GM12878 (cell line): ENCODE measurements around the gene AANAT. TPM values are rescaled to one million over a fixed set of nuclear protein-coding genes. Genes with fewer than 3 reads are reported as not detected.

Experiments used
- ATF2 ChIP-seq: IDR thresholded peaks from 2 replicates; pipeline ENCODE4 v1.6.1; 2012; ENCODE audit warnings: low read length, inconsistent platforms
- BCL3 ChIP-seq: IDR thresholded peaks from 2 replicates; pipeline ENCODE4 v1.6.1; 2011; ENCODE audit warnings: borderline replicate concordance, low read depth, mild to moderate bottlenecking, moderate library complexity, low read length; ENCODE audit not compliant: insufficient read depth, poor library complexity, severe bottlenecking
- CBX3 ChIP-seq: fragments of 200-600 bp; sonication (generic); IDR thresholded peaks from 2 replicates; pipeline ENCODE4 v1.6.1; 2016; ENCODE audit warnings: low read depth, borderline replicate concordance
- CUX1 ChIP-seq: IDR thresholded peaks from 2 replicates; pipeline ENCODE4 v1.6.1; 2012; ENCODE audit warnings: improper control_type of control experiment, low read depth, low read length; ENCODE audit not compliant: insufficient replicate concordance
- E4F1 ChIP-seq: fragments of 450-650 bp; IDR thresholded peaks from 2 replicates; pipeline ENCODE4 v1.6.1; 2018; ENCODE audit warnings: borderline replicate concordance, mild to moderate bottlenecking; ENCODE audit not compliant: partially characterized antibody
- GABPA ChIP-seq: IDR thresholded peaks from 2 replicates; pipeline ENCODE4 v1.6.1; 2014; ENCODE audit warnings: antibody characterized with exemption, low read depth, mild to moderate bottlenecking, inconsistent platforms
- HDAC2 ChIP-seq: fragments of 200-600 bp; sonication (generic); IDR thresholded peaks from 2 replicates; pipeline ENCODE4 v1.6.1; 2017
- HSF1 ChIP-seq: fragments of 150-350 bp; IDR thresholded peaks from 2 replicates; pipeline ENCODE4 v1.6.1; 2014; ENCODE audit warnings: mild to moderate bottlenecking, low read depth, low read length
- IKZF2 ChIP-seq, 2 experiments: fragments of 450-650 bp; IDR thresholded peaks; 2 replicates each; pipeline ENCODE4 v1.6.1; 2017; ENCODE audit warnings: mild to moderate bottlenecking in 2 of 2, moderate library complexity in 2 of 2
- JUNB ChIP-seq: IDR thresholded peaks from 2 replicates; pipeline ENCODE4 v1.6.1; 2016; ENCODE audit warnings: antibody characterized with exemption, mild to moderate bottlenecking
- LARP7 ChIP-seq: fragments of 450-650 bp; IDR thresholded peaks from 2 replicates; pipeline ENCODE4 v1.6.1; 2017; ENCODE audit warnings: mild to moderate bottlenecking
- MXI1 ChIP-seq: fragments of 150-350 bp; IDR thresholded peaks from 2 replicates; pipeline ENCODE4 v1.6.1; 2011; ENCODE audit warnings: low read depth, mild to moderate bottlenecking, inconsistent platforms, low read length, improper control_type of control experiment
- NR2C2 ChIP-seq: IDR thresholded peaks from 2 replicates; pipeline ENCODE4 v1.6.1; 2011; ENCODE audit warnings: borderline replicate concordance, low read depth; ENCODE audit not compliant: control insufficient read depth, insufficient read length
- POLR2A ChIP-seq: IDR thresholded peaks from 2 replicates; pipeline ENCODE4 v1.6.1; 2011; ENCODE audit warnings: low read depth, mild to moderate bottlenecking, low read length
- SMC3 ChIP-seq: IDR thresholded peaks from 2 replicates; pipeline ENCODE4 v1.6.1; 2011; ENCODE audit warnings: low read length, improper control_type of control experiment, borderline replicate concordance
- TAF1 ChIP-seq: IDR thresholded peaks from 2 replicates; pipeline ENCODE4 v1.6.1; 2011; ENCODE audit warnings: mild to moderate bottlenecking, low read depth, low read length, borderline replicate concordance
- YBX1 ChIP-seq: fragments of 450-650 bp; IDR thresholded peaks from 2 replicates; pipeline ENCODE4 v1.6.1; 2016; ENCODE audit warnings: antibody characterized with exemption
- ZBED1 ChIP-seq: IDR thresholded peaks from 2 replicates; pipeline ENCODE4 v1.6.1; 2016; ENCODE audit warnings: borderline replicate concordance
- ZNF217 ChIP-seq: fragments of 450-650 bp; IDR thresholded peaks from 2 replicates; pipeline ENCODE4 v1.6.1; 2017; ENCODE audit warnings: antibody characterized with exemption, mild to moderate bottlenecking
- polyA plus RNA-seq, 11 experiments: library from polyadenylated mRNA; depleted of rRNA in 4 of 11; unstranded in 6 of 11; stranded (reverse) in 5 of 11; fragments of >200 nt; fragmentation: Nextera tagmentation in 4 of 11; fragmentation: Illumina TruSeq in 1 of 11; extraction: Ambion mirVana in 4 of 11; extraction: Trizol in 1 of 11; gene quantifications; 1 replicate in 1 of 11; 2 replicates in 10 of 11; pipeline versions ENCODE4 v1.2.1 to v1.2.3, GENCODE V29; 2011 to 2016; ENCODE audit warnings: inconsistent platforms in 2 of 11, missing spikeins in 2 of 11, low read depth in 1 of 11
- total RNA-seq, 4 experiments: library from RNA; depleted of rRNA in 3 of 4; stranded (reverse); fragments of >200 nt in 3 of 4; fragmentation: Illumina TruSeq in 1 of 4; extraction: Trizol in 1 of 4; gene quantifications; 2 replicates each; pipeline versions ENCODE4 v1.2.1 to v1.2.3, GENCODE V29; 2013 to 2021

Gene AANAT
- total and polyA plus RNA-seq, 10 of the 15 experiments (the other 5 are each of a cell fraction or from before 2014, with no cell fraction given): 0.23 TPM; not detected in 9

GRCh38 chr17:76515274-76515949 lies 48.0 kb downstream of the AANAT start (continued):
- TF ChIP-seq E4F1 (no peak), POLR2A (no peak), ZBED1 (no peak), HDAC2 (no peak), SMC3 (no peak), TAF1 (no peak; the same call in 1 of the 2 replicates), GABPA (no peak), IKZF2 (IDR thresholded peaks at IDR 0.05) (peak; percentile 86), ATF2 (peak; percentile 64; the same call in 1 of the 2 replicates), LARP7 (no peak; the same call in 1 of the 2 replicates), MXI1 (peak; percentile 54; the same call in 1 of the 2 replicates), NR2C2 (no peak), ZNF217 (peak; percentile 52; the same call in 1 of the 2 replicates), JUNB (no peak), CBX3 (no peak), HSF1 (no peak), BCL3 (no peak), CUX1 (peak; percentile 16), YBX1 (no peak)
